Breast epithelium (tissue), 4 donors: Measurements from ENCODE around the gene COX10. TPM values are rescaled to one million over a fixed set of nuclear protein-coding genes. Genes with fewer than 3 reads are reported as not detected.

Experiments used
- DNase-seq, 2 donors: peaks; one replicate each; pipeline ENCODE4 v3.0.0-alpha.2; 2019; ENCODE audit warnings: low spot score in 2 of 2
- H3K27ac ChIP-seq, 2 donors: fragments of 200-600 bp; sonication (generic) in 1 of 2; one replicate each; pipeline ENCODE4 v1.5.1; 2016 to 2019; ENCODE audit warnings: mild to moderate bottlenecking in 1 of 2
- H3K27me3 ChIP-seq, 2 donors: fragments of 200-600 bp; sonication (generic) in 1 of 2; one replicate each; pipeline versions ENCODE4 v1.5.1 to v1.6.0; 2017 to 2019; ENCODE audit warnings: control low read depth in 1 of 2, mild to moderate bottlenecking in 1 of 2
- H3K36me3 ChIP-seq: fragments of 200-600 bp; one replicate; pipeline ENCODE4 v1.5.1; 2019
- H3K4me1 ChIP-seq, 2 donors: fragments of 200-600 bp; sonication (generic); one replicate each; pipeline ENCODE4 v1.5.1; 2016 to 2019; ENCODE audit warnings: control low read depth in 1 of 2
- H3K4me3 ChIP-seq, 3 donors: fragments of 200-600 bp; sonication (generic); 1 replicate in 2 of 3; 2 replicates in 1 of 3; pipeline ENCODE4 v1.5.1; 2016 to 2019; ENCODE audit warnings: mild to moderate bottlenecking in 3 of 3, moderate library complexity in 2 of 3
- H3K9me3 ChIP-seq, 2 donors: fragments of 200-600 bp; sonication (generic) in 1 of 2; one replicate each; pipeline ENCODE4 v1.5.1; 2016 to 2019; ENCODE audit warnings: control low read depth in 1 of 2
- POLR2A ChIP-seq: fragments of 450-650 bp; IDR thresholded peaks from one replicate; pipeline ENCODE4 v1.6.1; 2016; ENCODE audit warnings: antibody characterized with exemption, mild to moderate bottlenecking, moderate library complexity
- POLR2AphosphoS5 ChIP-seq, 3 donors: sonication (generic); formaldehyde crosslinking; IDR thresholded peaks; one replicate each; pipeline ENCODE4 v1.6.1; 2017; ENCODE audit warnings: antibody characterized with exemption in 3 of 3
- intact Hi-C: fragments of 100-400 bp; cut with DNase I; formaldehyde crosslinking; loops from one replicate; pipeline ENCODE4 v1.15.1; 2023; ENCODE audit warnings: low total_unique reads
- total RNA-seq, 3 donors: library from RNA; depleted of rRNA; stranded (reverse); fragments of >200 nt; gene quantifications; one replicate each; pipeline ENCODE4 v1.1.0, GENCODE V29; 2016
- TF ChIP-seq, protein P1 (sequence below), 3 donors: fragments of 450-650 bp; IDR thresholded peaks; one replicate each; pipeline ENCODE4 v1.5.1; 2016 to 2017; ENCODE audit warnings: antibody characterized with exemption in 3 of 3, mild to moderate bottlenecking in 3 of 3, moderate library complexity in 3 of 3

COX10 gene
- total RNA-seq, 3 donors from 2014 or later, result 18.0 to 30.6 (median 18.2) TPM

DNA sequence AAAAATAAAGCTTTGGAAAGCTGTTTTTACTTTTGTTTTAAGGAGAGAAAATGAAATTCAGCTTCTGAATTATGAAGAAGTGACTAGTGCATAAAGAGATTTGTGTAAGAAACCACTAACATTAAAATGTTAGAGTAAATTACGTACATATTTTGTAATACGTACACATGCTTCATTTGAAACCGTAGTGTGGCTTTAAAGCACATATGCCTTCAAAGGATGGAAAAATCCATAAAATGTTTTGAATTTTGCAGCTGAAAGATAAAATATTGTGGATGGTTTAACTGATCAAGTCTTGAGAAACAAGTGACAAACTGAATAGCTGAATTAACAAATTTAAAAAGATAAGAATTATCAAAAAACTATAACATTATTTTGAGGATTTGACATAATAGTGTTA lies 35.4 kb downstream of the COX10 start:
- Histone ChIP-seq H3K36me3 (no peaks in the 10 kb centered on the region), H3K9me3 (no peaks in the 10 kb centered on the region), H3K27me3 (no peaks in the 10 kb centered on the region), H3K4me1 (no peaks in the 10 kb centered on the region), H3K4me3 (no peak overlapping the region), H3K27ac (no peak overlapping the region)
- intact Hi-C loops, result no loop called here
- TF ChIP-seq POLR2AphosphoS5 (IDR thresholded peaks at IDR 0.05) (no peak), POLR2A (no peak)
- DNase-seq, result no peak

DNA sequence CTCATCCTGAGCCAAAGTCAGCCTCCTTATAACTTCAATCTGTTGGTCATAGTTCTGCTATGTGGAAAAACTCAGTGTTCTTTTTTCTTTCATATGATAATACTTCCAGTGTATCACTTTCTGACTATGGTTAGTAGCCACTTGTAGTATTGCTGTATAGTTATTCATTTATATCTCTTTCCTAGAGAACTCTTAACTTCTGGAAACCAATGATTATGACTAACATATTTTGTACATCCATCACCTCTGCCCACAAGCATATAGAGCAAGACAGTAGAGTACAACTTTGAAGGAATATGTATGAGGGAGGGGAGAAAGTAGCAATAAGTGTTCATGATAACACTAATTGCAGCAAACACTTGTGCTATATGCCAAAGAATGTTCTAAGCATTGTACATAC lies 38.6 kb downstream of the COX10 start:
- no peak overlapping the region for H3K27ac ChIP-seq
- no peaks in the 10 kb centered on the region for H3K9me3 ChIP-seq
- intact Hi-C loops, result no loop called here
- H3K4me1 ChIP-seq, result no peaks in the 10 kb centered on the region
- H3K27me3 ChIP-seq, result no peaks in the 10 kb centered on the region
- no peak overlapping the region for H3K4me3 ChIP-seq
- H3K36me3 ChIP-seq, result no peaks in the 10 kb centered on the region
- TF ChIP-seq POLR2A (no peak), POLR2AphosphoS5 (IDR thresholded peaks at IDR 0.05) (no peak)
- TF ChIP-seq, protein P1, sequence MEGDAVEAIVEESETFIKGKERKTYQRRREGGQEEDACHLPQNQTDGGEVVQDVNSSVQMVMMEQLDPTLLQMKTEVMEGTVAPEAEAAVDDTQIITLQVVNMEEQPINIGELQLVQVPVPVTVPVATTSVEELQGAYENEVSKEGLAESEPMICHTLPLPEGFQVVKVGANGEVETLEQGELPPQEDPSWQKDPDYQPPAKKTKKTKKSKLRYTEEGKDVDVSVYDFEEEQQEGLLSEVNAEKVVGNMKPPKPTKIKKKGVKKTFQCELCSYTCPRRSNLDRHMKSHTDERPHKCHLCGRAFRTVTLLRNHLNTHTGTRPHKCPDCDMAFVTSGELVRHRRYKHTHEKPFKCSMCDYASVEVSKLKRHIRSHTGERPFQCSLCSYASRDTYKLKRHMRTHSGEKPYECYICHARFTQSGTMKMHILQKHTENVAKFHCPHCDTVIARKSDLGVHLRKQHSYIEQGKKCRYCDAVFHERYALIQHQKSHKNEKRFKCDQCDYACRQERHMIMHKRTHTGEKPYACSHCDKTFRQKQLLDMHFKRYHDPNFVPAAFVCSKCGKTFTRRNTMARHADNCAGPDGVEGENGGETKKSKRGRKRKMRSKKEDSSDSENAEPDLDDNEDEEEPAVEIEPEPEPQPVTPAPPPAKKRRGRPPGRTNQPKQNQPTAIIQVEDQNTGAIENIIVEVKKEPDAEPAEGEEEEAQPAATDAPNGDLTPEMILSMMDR (IDR thresholded peaks at IDR 0.05), result no peak
- no peak for DNase-seq

DNA sequence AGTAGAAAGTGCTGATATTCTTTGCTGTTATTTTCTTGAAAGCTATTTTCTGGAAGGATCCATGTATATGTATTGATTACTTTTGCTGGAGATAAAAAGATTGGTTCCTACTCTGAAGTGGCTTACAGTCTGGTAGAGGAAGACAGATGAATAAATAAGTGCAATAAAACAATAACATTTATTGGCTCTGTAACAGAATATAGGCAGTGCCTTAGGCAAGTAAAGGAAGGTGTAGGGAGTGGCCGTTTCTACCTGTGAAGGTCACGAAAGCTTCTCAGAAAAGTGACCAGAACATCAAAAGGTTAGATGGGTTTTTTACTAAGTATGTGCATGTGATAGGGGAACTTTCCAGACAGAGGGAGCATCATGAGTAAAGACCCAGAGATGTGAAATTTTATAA lies 43.1 kb downstream of the COX10 start:
- Histone ChIP-seq H3K36me3 (no peaks in the 10 kb centered on the region), H3K4me1 (no peaks in the 10 kb centered on the region), H3K27ac (no peak overlapping the region), H3K4me3 (no peak overlapping the region), H3K9me3 (no peaks in the 10 kb centered on the region), H3K27me3 (no peaks in the 10 kb centered on the region)
- intact Hi-C loops, result no loop called here
- no peak for TF ChIP-seq POLR2AphosphoS5 (IDR thresholded peaks at IDR 0.05)
- no peak for TF ChIP-seq POLR2A
- TF ChIP-seq, protein P1 (IDR thresholded peaks at IDR 0.05), result no peak
- DNase-seq, result no peak

DNA sequence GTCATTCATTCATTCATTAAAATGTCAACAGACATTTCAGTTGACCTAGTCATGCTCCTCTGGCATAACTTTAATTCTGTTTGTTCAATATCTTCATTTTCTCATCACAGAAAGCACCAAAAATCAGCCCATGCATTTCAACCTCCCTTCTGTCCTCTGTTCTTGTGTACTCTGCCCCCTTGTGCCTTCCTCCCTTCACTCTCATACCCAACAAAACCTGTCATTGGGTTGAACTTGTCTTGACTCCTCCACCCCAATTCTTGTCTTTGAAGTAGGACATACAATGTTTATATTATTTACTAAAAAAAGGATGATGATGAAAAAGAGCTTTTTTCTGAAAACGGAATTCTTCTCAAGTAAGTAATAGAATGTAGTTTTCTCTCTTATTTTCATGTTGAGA lies 43.8 kb downstream of the COX10 start:
- no peak overlapping the region for H3K27ac ChIP-seq
- no peaks in the 10 kb centered on the region for H3K27me3 ChIP-seq
- no peaks in the 10 kb centered on the region for H3K9me3 ChIP-seq
- no peak for TF ChIP-seq POLR2A
- no peak for TF ChIP-seq POLR2AphosphoS5 (IDR thresholded peaks at IDR 0.05)
- TF ChIP-seq, protein P1 (IDR thresholded peaks at IDR 0.05), result no peak
- H3K4me1 ChIP-seq, result no peaks in the 10 kb centered on the region
- no peak overlapping the region for H3K4me3 ChIP-seq
- no peaks in the 10 kb centered on the region for H3K36me3 ChIP-seq
- no peak for DNase-seq
- intact Hi-C loops, result no loop called here

DNA sequence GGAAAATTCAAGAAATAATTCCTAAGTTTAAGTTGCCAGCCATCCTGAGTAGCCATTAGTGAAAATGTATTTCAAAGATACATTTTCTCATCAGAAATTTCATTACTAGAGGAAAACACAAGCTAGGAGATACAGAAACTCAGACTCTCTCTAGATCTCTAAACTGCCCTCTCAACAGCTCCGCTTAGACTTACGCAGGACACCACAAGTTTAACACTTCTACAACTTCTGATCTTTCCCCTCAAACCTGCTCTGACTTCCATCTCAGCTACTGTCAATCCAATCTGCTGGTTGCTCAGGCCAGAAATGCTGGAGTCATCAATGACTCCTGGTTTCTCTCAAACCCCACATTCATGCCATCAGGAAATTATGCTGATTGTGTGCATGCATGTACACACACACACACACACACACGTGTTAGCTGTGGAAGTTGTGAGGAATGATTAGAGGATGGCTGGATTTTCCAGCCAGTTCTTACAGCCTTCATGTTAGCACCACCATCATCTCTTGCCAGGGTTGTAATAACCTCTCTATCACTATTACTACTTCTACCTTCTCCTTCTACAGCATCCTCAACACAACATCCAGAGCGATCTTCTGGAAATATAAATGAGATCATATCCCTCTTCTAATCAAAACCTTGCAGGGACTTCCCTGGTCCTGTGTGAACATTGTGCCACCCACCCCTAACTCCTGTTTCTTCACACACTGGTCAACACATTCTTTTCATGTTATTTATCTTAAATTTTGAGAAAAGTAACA lies 47.1 kb downstream of the COX10 start:
- H3K9me3 ChIP-seq, result no peaks in the 10 kb centered on the region
- TF ChIP-seq POLR2A (no peak), POLR2AphosphoS5 (IDR thresholded peaks at IDR 0.05) (no peak)
- TF ChIP-seq, protein P1 (IDR thresholded peaks at IDR 0.05), result no peak

More for the DNA sequence above, 47.1 kb downstream of the COX10 start:
- no peaks in the 10 kb centered on the region for H3K36me3 ChIP-seq
- intact Hi-C loops, result no loop called here
- H3K27me3 ChIP-seq, result no peaks in the 10 kb centered on the region
- DNase-seq, result no peak
- H3K4me3 ChIP-seq, result no peak overlapping the region
- no peak overlapping the region for H3K27ac ChIP-seq
- no peaks in the 10 kb centered on the region for H3K4me1 ChIP-seq
